ENCODE results near the gene NR4A1.

GRCh38 chr12:52009081-52009751, 42.0 kb upstream of the NR4A1 start:
- TF ChIP-seq YY1 (IDR thresholded peaks at IDR 0.05; ENCODE audit: insufficient read depth, insufficient read length) (no peak), SUZ12 (IDR thresholded peaks at IDR 0.05; ENCODE audit: extremely low read depth, insufficient read depth, insufficient read length) (no peak), ZNF274 (IDR thresholded peaks at IDR 0.05; ENCODE audit: low read depth, low read length) (no peak)

Data from NT2/D1 (cell line).